ENCODE results near the gene AR.
"Not testable (repeated sequence)": the region's sequence is repeated elsewhere in the genome, so short reads cannot be mapped to it uniquely, and the experiment has no call there.

The AR gene

GRCh38 chrX:67635424-67635823, 91.6 kb downstream of the AR start:
- DNase-seq (ENCODE audit: low read depth), result no peak
- TF ChIP-seq CTCF (IDR thresholded peaks at IDR 0.05; ENCODE audit: control insufficient read depth, extremely low read depth, insufficient read depth), result no peak
- no peak overlapping the region for H3K4me3 ChIP-seq (ENCODE audit: low read depth, low read length)

GRCh38 chrX:67636532-67636931, 92.7 kb downstream of the AR start:
- no peak for TF ChIP-seq CTCF (IDR thresholded peaks at IDR 0.05; ENCODE audit: control insufficient read depth, extremely low read depth, insufficient read depth)
- no peak overlapping the region for H3K4me3 ChIP-seq (ENCODE audit: low read depth, low read length)
- no peak for DNase-seq (ENCODE audit: low read depth)

GRCh38 chrX:67637293-67637692, 93.5 kb downstream of the AR start:
- H3K4me3 ChIP-seq (ENCODE audit: low read depth, low read length); DNase-seq (ENCODE audit: low read depth): not testable (repeated sequence)

- no peak for DNase-seq (ENCODE audit: low read depth)
- TF ChIP-seq CTCF (IDR thresholded peaks at IDR 0.05; ENCODE audit: control insufficient read depth, extremely low read depth, insufficient read depth), result no peak
- H3K4me3 ChIP-seq (ENCODE audit: low read depth, low read length), result no peak overlapping the region
Observed at GRCh38 chrX:67648361-67648760, 104.5 kb downstream of the AR start.

- H3K4me3 ChIP-seq (ENCODE audit: low read depth, low read length), result no peak overlapping the region
- TF ChIP-seq CTCF (IDR thresholded peaks at IDR 0.05; ENCODE audit: control insufficient read depth, extremely low read depth, insufficient read depth), result no peak
- DNase-seq (ENCODE audit: low read depth), result no peak
Observed at GRCh38 chrX:67651437-67652142, 107.8 kb downstream of the AR start.

GRCh38 chrX:67652543-67652942, 108.7 kb downstream of the AR start:
- DNase-seq (ENCODE audit: low read depth), result no peak
- no peak for TF ChIP-seq CTCF (IDR thresholded peaks at IDR 0.05; ENCODE audit: control insufficient read depth, extremely low read depth, insufficient read depth)
- H3K4me3 ChIP-seq (ENCODE audit: low read depth, low read length), result no peak overlapping the region

- no peak overlapping the region for H3K4me3 ChIP-seq (ENCODE audit: low read depth, low read length)
- no peak for DNase-seq (ENCODE audit: low read depth)
- TF ChIP-seq CTCF (IDR thresholded peaks at IDR 0.05; ENCODE audit: control insufficient read depth, extremely low read depth, insufficient read depth), result no peak
Observed at GRCh38 chrX:67654301-67654700, 110.5 kb downstream of the AR start.

Data from LNCaP clone FGC (cell line).